ENCODE data around the gene TTI1.

DNA sequence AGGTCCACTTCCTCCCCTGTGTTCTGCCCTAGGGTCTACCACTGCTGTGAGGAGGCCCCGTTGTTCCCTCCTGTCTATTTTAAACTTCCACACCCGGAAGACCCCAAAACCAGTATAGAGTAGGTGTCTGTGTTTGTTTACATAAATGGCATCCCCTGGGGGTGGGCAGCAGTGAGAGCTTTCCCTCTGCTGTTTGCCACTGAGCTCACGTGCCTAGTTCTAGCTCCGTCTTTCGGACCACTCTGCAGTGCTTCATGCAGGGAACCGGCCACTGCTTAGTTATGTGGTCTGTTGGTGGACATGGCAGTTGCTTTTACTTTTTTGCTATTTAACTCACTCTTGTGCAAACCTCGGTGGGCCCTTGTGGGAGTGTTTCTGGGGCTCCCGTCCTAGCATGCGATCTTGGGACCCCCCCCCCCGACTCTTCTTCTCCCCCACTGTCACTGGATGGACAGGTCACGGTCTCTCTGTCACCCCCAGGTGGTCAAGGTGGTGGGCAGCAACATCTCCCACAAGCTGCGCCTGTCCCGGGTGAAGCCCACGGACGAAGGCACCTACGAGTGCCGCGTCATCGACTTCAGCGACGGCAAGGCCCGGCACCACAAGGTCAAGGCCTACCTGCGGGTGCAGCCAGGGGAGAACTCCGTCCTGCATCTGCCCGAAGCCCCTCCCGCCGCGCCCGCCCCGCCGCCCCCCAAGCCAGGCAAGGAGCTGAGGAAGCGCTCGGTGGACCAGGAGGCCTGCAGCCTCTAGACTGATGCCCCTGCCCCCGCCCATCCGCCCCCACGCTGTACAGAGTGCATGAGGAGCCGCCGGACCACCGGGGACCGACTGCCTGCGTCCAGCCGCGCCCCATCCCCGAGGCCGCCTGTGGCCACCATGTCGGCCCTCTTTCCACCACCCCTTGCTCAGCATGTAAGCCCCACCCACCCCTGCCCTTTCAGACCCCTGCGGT is 89.5 kb downstream of the TTI1 start:
- TF ChIP-seq, protein P1, sequence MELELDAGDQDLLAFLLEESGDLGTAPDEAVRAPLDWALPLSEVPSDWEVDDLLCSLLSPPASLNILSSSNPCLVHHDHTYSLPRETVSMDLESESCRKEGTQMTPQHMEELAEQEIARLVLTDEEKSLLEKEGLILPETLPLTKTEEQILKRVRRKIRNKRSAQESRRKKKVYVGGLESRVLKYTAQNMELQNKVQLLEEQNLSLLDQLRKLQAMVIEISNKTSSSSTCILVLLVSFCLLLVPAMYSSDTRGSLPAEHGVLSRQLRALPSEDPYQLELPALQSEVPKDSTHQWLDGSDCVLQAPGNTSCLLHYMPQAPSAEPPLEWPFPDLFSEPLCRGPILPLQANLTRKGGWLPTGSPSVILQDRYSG (tag; conservative IDR thresholded peaks at IDR 0.05; ENCODE audit: low read depth) = no peak
- TF ChIP-seq SAFB2 (IDR thresholded peaks at IDR 0.05; ENCODE audit: borderline replicate concordance, low read depth, low read length, severe bottlenecking) (no peak), CTCF (IDR thresholded peaks at IDR 0.05 in 2 of 3, conservative IDR thresholded peaks at IDR 0.05 in 1 of 3; ENCODE audit: insufficient read depth in 2 of 3, low read depth in 1 of 3, low read length in 3 of 3) (peak in 2 of 3 experiments; percentile 24 to 40; a peak in 3 of 6 replicates), LEF1 (IDR thresholded peaks at IDR 0.05) (no peak), NCOA2 (IDR thresholded peaks at IDR 0.05; ENCODE audit: partially characterized antibody in 2 of 2) (no peak), SMC3 (conservative IDR thresholded peaks at IDR 0.05; ENCODE audit: insufficient read depth, low read depth, low read length) (no peak)
